BE2C (cell line): ENCODE data around the gene AKAP6.

Experiments
- DNase-seq: peaks from one replicate; pipeline ENCODE4 v3.0.0-alpha.2; 2020
- H3K27me3 ChIP-seq: fragments of 250-450 bp; sonication (Bioruptor Pico); 2 replicates; pipeline ENCODE4 v1.5.1; 2020; ENCODE audit warnings: mild to moderate bottlenecking
- H3K36me3 ChIP-seq: fragments of 250-450 bp; sonication (Bioruptor Pico); 2 replicates; pipeline ENCODE4 v1.5.1; 2020; ENCODE audit warnings: mild to moderate bottlenecking
- H3K4me1 ChIP-seq: fragments of 250-450 bp; sonication (Bioruptor Pico); 2 replicates; pipeline ENCODE4 v1.5.1; 2020
- H3K4me3 ChIP-seq: 2 replicates; pipeline ENCODE4 v1.5.1; 2011; ENCODE audit warnings: low read depth, low read length
- H3K9me3 ChIP-seq: fragments of 250-450 bp; sonication (Bioruptor Pico); 2 replicates; pipeline ENCODE4 v1.5.1; 2020
- CTCF ChIP-seq: IDR thresholded peaks from 2 replicates; pipeline ENCODE4 v1.5.1; 2012; ENCODE audit warnings: mild to moderate bottlenecking, low read depth, low read length

Gene AKAP6

GRCh38 chr14:32312010-32312331 is 17.1 kb upstream of the AKAP6 start:
- TF ChIP-seq CTCF = no peak
- Histone ChIP-seq H3K4me1 (no peaks in the 10 kb centered on the region; the same call in none of the 2 replicates), H3K27me3 (no peaks in the 10 kb centered on the region), H3K9me3 (no peaks in the 10 kb centered on the region), H3K4me3 (no peak overlapping the region), H3K36me3 (no peaks in the 10 kb centered on the region)
- no peak for DNase-seq

- Histone ChIP-seq H3K9me3 (no peaks in the 10 kb centered on the region), H3K27me3 (no peaks in the 10 kb centered on the region), H3K4me1 (no peaks in the 10 kb centered on the region; the same call in none of the 2 replicates), H3K36me3 (no peaks in the 10 kb centered on the region), H3K4me3 (no peak overlapping the region)
- no peak for TF ChIP-seq CTCF
- DNase-seq = no peak
These were observed 15.2 kb upstream of the AKAP6 start for GRCh38 chr14:32313844-32314376.

GRCh38 chr14:32318087-32318795 is 10.9 kb upstream of the AKAP6 start:
- Histone ChIP-seq H3K27me3 (no peaks in the 10 kb centered on the region), H3K9me3 (no peaks in the 10 kb centered on the region), H3K36me3 (no peaks in the 10 kb centered on the region), H3K4me3 (no peak overlapping the region), H3K4me1 (no peaks in the 10 kb centered on the region; the same call in 1 of the 2 replicates)
- TF ChIP-seq CTCF = no peak
- DNase-seq = no peak

- Histone ChIP-seq H3K4me1 (no peaks in the 10 kb centered on the region), H3K27me3 (no peaks in the 10 kb centered on the region), H3K36me3 (no peaks in the 10 kb centered on the region), H3K4me3 (no peak overlapping the region), H3K9me3 (no peaks in the 10 kb centered on the region)
- TF ChIP-seq CTCF = no peak
- no peak for DNase-seq
These were observed 9.6 kb upstream of the AKAP6 start for GRCh38 chr14:32319368-32320049.

- Histone ChIP-seq H3K9me3 (no peaks in the 10 kb centered on the region), H3K4me3 (no peak overlapping the region), H3K36me3 (no peaks in the 10 kb centered on the region), H3K27me3 (no peaks in the 10 kb centered on the region), H3K4me1 (0 out of 2 replicates have a peak, but pooled peaks cover 3% of the 10 kb centered on the region)
- DNase-seq = no peak
- no peak for TF ChIP-seq CTCF
These were observed 4.5 kb upstream of the AKAP6 start for GRCh38 chr14:32324601-32325000.

- no peaks in the 10 kb centered on the region for H3K27me3 ChIP-seq
- no peaks in the 10 kb centered on the region for H3K36me3 ChIP-seq
These were observed 1.7 kb upstream of the AKAP6 start for GRCh38 chr14:32327255-32327961.

More at GRCh38 chr14:32327255-32327961, 1.7 kb upstream of the AKAP6 start:
- 0 out of 2 replicates have a peak, but pooled peaks cover 3% of the 10 kb centered on the region for H3K4me1 ChIP-seq
- no peak overlapping the region for H3K4me3 ChIP-seq
- no peak for DNase-seq
- no peaks in the 10 kb centered on the region for H3K9me3 ChIP-seq
- no peak for TF ChIP-seq CTCF
